Thyroid gland (tissue), 4 donors: Measurements from ENCODE around the gene TMEM11.

Experiments used
- POLR2A ChIP-seq, 2 donors: fragments of 450-650 bp; IDR thresholded peaks; one replicate each; pipeline ENCODE4 v1.6.1; 2017; ENCODE audit warnings: antibody characterized with exemption in 2 of 2, mild to moderate bottlenecking in 2 of 2, moderate library complexity in 1 of 2
- TF ChIP-seq, protein P1 (sequence below), 6 experiments: fragments of 200-600 bp in 3 of 6; fragments of 450-650 bp in 3 of 6; sonication (generic) in 3 of 6; IDR thresholded peaks; one replicate each; pipeline ENCODE4 v1.5.1; 2016 to 2019; ENCODE audit warnings: antibody characterized with exemption in 6 of 6, mild to moderate bottlenecking in 2 of 6, inconsistent platforms in 1 of 6, moderate library complexity in 1 of 6

DNA sequence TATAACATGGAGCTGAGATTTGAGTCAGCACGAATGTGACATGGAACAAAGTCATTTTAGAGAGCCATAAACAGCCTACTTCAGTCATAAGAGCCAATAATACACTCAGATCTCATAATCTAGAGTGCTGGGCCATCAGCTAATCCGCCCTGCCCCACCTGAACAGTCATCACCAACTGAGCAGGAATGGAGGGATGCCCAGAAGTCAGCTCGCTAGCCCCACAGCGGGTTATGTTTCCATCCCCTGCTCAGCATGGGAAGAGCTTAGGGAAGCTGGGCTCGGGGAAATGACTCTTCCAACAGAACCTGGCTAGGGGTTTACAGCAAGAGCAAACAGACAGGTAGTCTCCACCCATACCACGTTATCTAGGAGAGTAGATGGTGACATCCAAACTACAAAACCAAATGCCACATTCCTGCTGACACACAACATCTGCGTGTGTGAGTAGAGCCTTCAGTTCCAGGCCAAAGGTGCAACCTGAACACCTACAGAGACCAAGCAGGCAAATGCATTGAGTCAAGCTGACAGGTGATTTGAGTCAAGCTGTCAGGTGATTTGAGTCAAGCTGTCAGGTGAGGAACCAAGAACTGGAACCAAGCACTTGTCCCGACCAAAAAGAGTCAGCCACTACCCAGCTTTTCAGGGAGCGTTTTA lies 2.0 kb downstream of the TMEM11 start:
- TF ChIP-seq, protein P1, sequence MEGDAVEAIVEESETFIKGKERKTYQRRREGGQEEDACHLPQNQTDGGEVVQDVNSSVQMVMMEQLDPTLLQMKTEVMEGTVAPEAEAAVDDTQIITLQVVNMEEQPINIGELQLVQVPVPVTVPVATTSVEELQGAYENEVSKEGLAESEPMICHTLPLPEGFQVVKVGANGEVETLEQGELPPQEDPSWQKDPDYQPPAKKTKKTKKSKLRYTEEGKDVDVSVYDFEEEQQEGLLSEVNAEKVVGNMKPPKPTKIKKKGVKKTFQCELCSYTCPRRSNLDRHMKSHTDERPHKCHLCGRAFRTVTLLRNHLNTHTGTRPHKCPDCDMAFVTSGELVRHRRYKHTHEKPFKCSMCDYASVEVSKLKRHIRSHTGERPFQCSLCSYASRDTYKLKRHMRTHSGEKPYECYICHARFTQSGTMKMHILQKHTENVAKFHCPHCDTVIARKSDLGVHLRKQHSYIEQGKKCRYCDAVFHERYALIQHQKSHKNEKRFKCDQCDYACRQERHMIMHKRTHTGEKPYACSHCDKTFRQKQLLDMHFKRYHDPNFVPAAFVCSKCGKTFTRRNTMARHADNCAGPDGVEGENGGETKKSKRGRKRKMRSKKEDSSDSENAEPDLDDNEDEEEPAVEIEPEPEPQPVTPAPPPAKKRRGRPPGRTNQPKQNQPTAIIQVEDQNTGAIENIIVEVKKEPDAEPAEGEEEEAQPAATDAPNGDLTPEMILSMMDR (IDR thresholded peaks at IDR 0.05), result no peak
- no peak for TF ChIP-seq POLR2A (IDR thresholded peaks at IDR 0.05)
